Epithelial cell of alveolus of lung (primary cell): ENCODE data around the gene RBM3. TPM values are rescaled to one million over a fixed set of nuclear protein-coding genes. Genes with fewer than 3 reads are reported as not detected.

Experiments used
- total RNA-seq: library from RNA; depleted of rRNA; stranded (reverse); fragments of >200 nt; gene quantifications from 2 replicates; pipeline ENCODE4 v1.2.1, GENCODE V29; 2015

Gene RBM3
- total RNA-seq, result 198 and 260 TPM in 2 replicates

GRCh38 chrX:48574270-48575266 lies at the start of gene RBM3:
Gene RBM3 (plus strand): TSS chrX:48574484. CDS start chrX:48575181, 697 bp downstream.

GRCh38 chrX:48539345-48540027 lies 34.8 kb upstream of the RBM3 start, which contains the start of gene TBC1D25:
Gene TBC1D25 (plus strand): TSS chrX:48539714. CDS start chrX:48539798, 84 bp downstream.

GRCh38 chrX:48597353-48598264 lies 23.3 kb downstream of the RBM3 start, which contains the start of gene WDR13:
Gene WDR13 (plus strand): TSS chrX:48597492. CDS start chrX:48597997, 505 bp downstream.

Other genes with a start within 250 kb of the RBM3 start
- gene SSX3, start 217.8 kb upstream of the RBM3 start, total RNA-seq, result not detected in 2 replicates
- gene SSX4, start 190.9 kb upstream of the RBM3 start, total RNA-seq, result not detected in 2 replicates
- gene SSX4B, start 162.5 kb upstream of the RBM3 start, total RNA-seq, result not detected in 2 replicates
- 42.2 and 78.2 TPM in 2 replicates for gene SLC38A5, start 104.2 kb upstream of the RBM3 start, total RNA-seq
- 68.1 and 78.2 TPM in 2 replicates for gene FTSJ1, start 98.3 kb upstream of the RBM3 start, total RNA-seq
- gene PORCN, start 65.5 kb upstream of the RBM3 start, total RNA-seq, result 20.2 and 32.2 TPM in 2 replicates
- 41.4 and 143 TPM in 2 replicates for gene EBP, start 52.7 kb upstream of the RBM3 start, total RNA-seq
- gene TBC1D25, start 34.8 kb upstream of the RBM3 start, total RNA-seq, result 7.9 and 10.0 TPM in 2 replicates
- 165 and 216 TPM in 2 replicates for gene WDR13, start 23.0 kb downstream of the RBM3 start, total RNA-seq
- 0.13 and 0.48 TPM in 2 replicates for gene WAS, start 109.3 kb downstream of the RBM3 start, total RNA-seq
- gene SUV39H1, start 122.2 kb downstream of the RBM3 start, total RNA-seq, result 4.4 and 12.4 TPM in 2 replicates
- gene GLOD5, start 187.3 kb downstream of the RBM3 start, total RNA-seq, result not detected in 2 replicates
- not detected in 2 replicates for gene GATA1, start 212.1 kb downstream of the RBM3 start, total RNA-seq
- gene HDAC6, start 227.6 kb downstream of the RBM3 start, total RNA-seq, result 24.8 and 42.2 TPM in 2 replicates